ENCODE measurements around the gene UBE2G2.

Gene UBE2G2

GRCh38 chr21:44837537-44837936 is 35.9 kb upstream of the UBE2G2 start:
- H3K27me3 ChIP-seq (replicated peaks; ENCODE audit: control insufficient read depth, insufficient read depth, low read length), result no peaks in the 10 kb centered on the region; the same call in none of the 2 replicates
- TF ChIP-seq, protein P1, sequence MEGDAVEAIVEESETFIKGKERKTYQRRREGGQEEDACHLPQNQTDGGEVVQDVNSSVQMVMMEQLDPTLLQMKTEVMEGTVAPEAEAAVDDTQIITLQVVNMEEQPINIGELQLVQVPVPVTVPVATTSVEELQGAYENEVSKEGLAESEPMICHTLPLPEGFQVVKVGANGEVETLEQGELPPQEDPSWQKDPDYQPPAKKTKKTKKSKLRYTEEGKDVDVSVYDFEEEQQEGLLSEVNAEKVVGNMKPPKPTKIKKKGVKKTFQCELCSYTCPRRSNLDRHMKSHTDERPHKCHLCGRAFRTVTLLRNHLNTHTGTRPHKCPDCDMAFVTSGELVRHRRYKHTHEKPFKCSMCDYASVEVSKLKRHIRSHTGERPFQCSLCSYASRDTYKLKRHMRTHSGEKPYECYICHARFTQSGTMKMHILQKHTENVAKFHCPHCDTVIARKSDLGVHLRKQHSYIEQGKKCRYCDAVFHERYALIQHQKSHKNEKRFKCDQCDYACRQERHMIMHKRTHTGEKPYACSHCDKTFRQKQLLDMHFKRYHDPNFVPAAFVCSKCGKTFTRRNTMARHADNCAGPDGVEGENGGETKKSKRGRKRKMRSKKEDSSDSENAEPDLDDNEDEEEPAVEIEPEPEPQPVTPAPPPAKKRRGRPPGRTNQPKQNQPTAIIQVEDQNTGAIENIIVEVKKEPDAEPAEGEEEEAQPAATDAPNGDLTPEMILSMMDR (IDR thresholded peaks at IDR 0.05; ENCODE audit: insufficient read depth, low read length, poor library complexity, severe bottlenecking), result no peak
- no peak for DNase-seq (ENCODE audit: extremely low read depth, insufficient read length)
- no peak overlapping the region for H3K4me3 ChIP-seq (replicated peaks; ENCODE audit: low read depth, low read length)
- H3K36me3 ChIP-seq (ENCODE audit: control insufficient read depth, insufficient read depth, low read length), result no peaks in the 10 kb centered on the region

DNA sequence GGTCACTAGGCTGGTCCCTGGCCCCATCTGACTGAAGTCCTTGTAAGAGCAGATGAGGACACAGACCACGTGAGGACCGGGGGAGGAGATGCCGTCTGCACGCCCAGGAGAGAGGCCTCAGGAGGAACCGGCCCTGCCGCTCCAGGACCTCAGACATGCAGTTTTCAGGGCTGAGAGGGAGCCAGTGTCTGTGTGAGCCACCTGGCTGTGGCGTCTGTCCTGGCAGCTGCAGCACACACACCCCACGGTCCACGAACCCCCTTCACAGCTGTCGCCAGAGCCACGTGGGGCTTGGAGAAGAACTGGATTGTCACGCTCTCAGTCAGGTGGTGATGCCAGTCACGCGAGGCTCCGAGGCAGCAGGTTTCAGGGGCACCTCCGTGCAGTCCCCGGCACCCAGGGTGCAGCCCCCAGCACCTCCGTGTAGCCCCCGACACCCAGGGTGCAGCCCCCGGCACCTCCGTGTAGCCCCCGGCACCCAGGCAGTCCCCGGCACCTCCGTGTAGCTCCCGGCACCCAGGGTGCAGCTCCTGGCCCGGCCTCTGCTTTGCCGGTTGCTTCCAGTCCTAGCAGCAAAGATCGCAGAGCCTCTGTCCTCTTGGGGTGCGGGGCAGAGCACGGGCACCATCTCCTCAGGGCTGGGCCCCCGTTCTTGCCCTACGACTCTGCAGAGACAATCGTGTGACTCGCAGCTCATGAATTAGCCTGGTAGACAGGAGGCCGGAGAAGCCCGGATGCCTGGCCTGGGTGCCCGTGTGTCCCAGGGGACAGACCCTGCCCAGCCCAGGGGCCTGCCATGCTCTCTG is 35.2 kb upstream of the UBE2G2 start:
- H3K27me3 ChIP-seq (replicated peaks; ENCODE audit: control insufficient read depth, insufficient read depth, low read length), result no peaks in the 10 kb centered on the region; the same call in 1 of the 2 replicates
- no peaks in the 10 kb centered on the region for H3K36me3 ChIP-seq (ENCODE audit: control insufficient read depth, insufficient read depth, low read length)
- H3K4me3 ChIP-seq (replicated peaks; ENCODE audit: low read depth, low read length), result no peak overlapping the region
- DNase-seq (ENCODE audit: extremely low read depth, insufficient read length), result no peak
- TF ChIP-seq, protein P1 (IDR thresholded peaks at IDR 0.05; ENCODE audit: insufficient read depth, low read length, poor library complexity, severe bottlenecking), result no peak

DNA sequence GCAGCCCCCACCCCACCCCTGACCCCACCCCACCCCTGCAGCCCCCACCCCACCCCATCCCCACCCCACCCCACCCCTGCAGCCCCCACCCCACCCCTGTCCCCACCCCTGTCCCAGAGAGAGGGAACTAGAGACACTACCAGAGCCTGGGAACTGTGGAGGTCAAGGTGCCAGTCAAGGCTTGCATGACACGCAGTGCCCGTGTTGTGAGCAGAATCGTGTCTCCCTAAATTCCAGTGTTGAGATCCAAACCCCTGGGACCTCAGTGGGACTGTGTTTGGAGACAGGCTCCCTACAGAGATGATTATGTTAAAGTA is 34.7 kb upstream of the UBE2G2 start:
- TF ChIP-seq, protein P1 (IDR thresholded peaks at IDR 0.05; ENCODE audit: insufficient read depth, low read length, poor library complexity, severe bottlenecking), result no peak
- Histone ChIP-seq H3K36me3 (ENCODE audit: control insufficient read depth, insufficient read depth, low read length) (no peaks in the 10 kb centered on the region), H3K27me3 (replicated peaks; ENCODE audit: control insufficient read depth, insufficient read depth, low read length) (no peaks in the 10 kb centered on the region; the same call in 1 of the 2 replicates), H3K4me3 (replicated peaks; ENCODE audit: low read depth, low read length) (no peak overlapping the region)
- DNase-seq (ENCODE audit: extremely low read depth, insufficient read length), result no peak

DNA sequence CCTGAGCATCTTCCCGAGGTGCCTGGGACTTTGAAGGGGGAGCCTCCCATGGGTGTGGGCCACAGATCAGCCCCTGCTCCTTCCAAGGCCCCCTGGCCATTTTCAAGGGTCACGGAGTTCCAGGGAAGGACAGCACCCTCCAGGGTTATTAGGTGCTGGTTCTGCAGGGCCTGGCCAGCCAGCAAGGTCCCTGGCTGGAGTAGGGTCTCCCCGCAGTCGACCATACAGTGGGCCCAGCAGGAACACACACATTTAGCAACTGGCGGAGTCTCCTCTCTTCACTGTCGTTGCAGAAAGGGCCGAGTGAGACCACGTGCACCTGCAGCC is 34.0 kb upstream of the UBE2G2 start:
- H3K27me3 ChIP-seq (replicated peaks; ENCODE audit: control insufficient read depth, insufficient read depth, low read length), result no peaks in the 10 kb centered on the region; the same call in 1 of the 2 replicates
- no peak overlapping the region for H3K4me3 ChIP-seq (replicated peaks; ENCODE audit: low read depth, low read length)
- TF ChIP-seq, protein P1 (IDR thresholded peaks at IDR 0.05; ENCODE audit: insufficient read depth, low read length, poor library complexity, severe bottlenecking), result no peak
- DNase-seq (ENCODE audit: extremely low read depth, insufficient read length), result no peak
- no peaks in the 10 kb centered on the region for H3K36me3 ChIP-seq (ENCODE audit: control insufficient read depth, insufficient read depth, low read length)

GRCh38 chr21:44834951-44835646 is 33.5 kb upstream of the UBE2G2 start:
- TF ChIP-seq, protein P1 (IDR thresholded peaks at IDR 0.05; ENCODE audit: insufficient read depth, low read length, poor library complexity, severe bottlenecking), result no peak
- DNase-seq (ENCODE audit: extremely low read depth, insufficient read length), result no peak
- Histone ChIP-seq H3K4me3 (replicated peaks; ENCODE audit: low read depth, low read length) (no peak overlapping the region), H3K27me3 (replicated peaks; ENCODE audit: control insufficient read depth, insufficient read depth, low read length) (no peaks in the 10 kb centered on the region; the same call in 1 of the 2 replicates), H3K36me3 (ENCODE audit: control insufficient read depth, insufficient read depth, low read length) (no peaks in the 10 kb centered on the region)

Data from GM06990 (cell line).